ENCODE results near the gene POLR2E. TPM values are rescaled to one million over a fixed set of nuclear protein-coding genes. Genes with fewer than 3 reads are reported as not detected.

The POLR2E gene
- total and polyA plus RNA-seq, 2 of the 13 experiments (the other 11 are each of a cell fraction or from before 2014, with no cell fraction given) = 140 to 272 TPM

DNA sequence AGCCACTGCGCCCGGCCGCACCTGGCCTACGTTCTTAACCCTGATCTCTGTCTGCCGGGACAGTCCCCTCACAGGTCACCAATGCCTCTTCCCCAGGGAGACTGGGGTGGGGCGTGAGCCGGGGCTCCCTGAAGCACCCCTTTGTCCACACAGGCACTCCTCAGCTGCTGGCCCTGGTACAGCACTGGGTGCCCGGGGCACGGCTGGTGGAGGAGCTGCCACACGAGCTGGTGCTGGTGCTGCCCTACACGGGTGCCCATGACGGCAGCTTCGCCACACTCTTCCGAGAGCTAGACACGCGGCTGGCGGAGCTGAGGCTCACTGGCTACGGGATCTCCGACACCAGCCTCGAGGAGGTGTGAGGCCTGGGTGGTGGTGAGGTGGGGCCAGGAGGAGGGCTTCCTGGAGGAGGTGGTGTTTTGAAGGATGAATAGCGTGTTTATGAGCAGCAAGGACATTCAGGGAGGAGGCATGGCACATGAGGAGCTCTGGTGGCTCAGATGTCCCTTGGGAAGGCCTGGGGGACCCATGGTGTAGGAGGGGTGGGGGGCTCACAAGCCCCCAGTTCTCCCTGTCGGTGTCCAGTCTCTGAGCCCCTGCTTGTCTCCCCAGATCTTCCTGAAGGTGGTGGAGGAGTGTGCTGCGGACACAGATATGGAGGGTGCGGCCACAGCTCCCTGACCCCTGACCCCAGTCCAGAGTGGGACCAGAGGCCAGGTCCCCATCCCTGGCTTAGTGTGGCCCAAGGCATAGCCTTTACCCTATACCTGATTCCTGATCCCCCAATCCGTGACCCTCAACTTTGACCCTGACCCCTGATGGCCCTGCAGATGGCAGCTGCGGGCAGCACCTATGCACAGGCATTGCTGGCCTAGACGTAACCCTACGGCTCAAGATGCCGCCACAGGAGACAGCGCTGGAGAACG, 41.7 kb downstream of the POLR2E start:
- WGBS (ENCODE audit: low lambda C conversion rate) = 96% methylated on average over 28 of the region's 31 CpGs
- no peak overlapping the region for H3K4me3 ChIP-seq (replicated peaks in 1 of 3; ENCODE audit: insufficient read depth in 1 of 3, low read depth in 2 of 3, low read length in 3 of 3)
- peaks cover 24% of the 10 kb centered on the region for H3K4me1 ChIP-seq (ENCODE audit: insufficient read depth, low read length)
- H4K20me1 ChIP-seq (ENCODE audit: insufficient read depth, low read length) = no peaks in the 10 kb centered on the region
- ChIA-PET POLR2A (interaction anchor here (0.9 kb wide), 1 partner anchor 51 kb away, joined by 3 read pairs; the partner anchor contains the start of gene GPX4), CTCF (ENCODE audit: low intra/inter-chr PET ratio, low total read pairs) (no interaction called here)
- H3K9ac ChIP-seq (ENCODE audit: insufficient read depth, low read depth, low read length) = no peak overlapping the region
- no TSS peak for BruUV-seq (replicated peaks)
- in situ Hi-C loops (cut with HindIII; ENCODE audit: extremely low pct_ligation_motif_present, low pct_unique_long_range_greater_than_20kb) = no loop called here
- DNase-seq (ENCODE audit: low spot score) = no peak
- no peaks in the 10 kb centered on the region for H3K9me3 ChIP-seq (ENCODE audit: low read length)
- no peak overlapping the region for H3K27ac ChIP-seq (ENCODE audit: extremely low read length, insufficient read depth, low read length)
- TF ChIP-seq ZFP62 (CRISPR knock-in tag; IDR thresholded peaks at IDR 0.05) = no peak
- peak; percentile 57 for TF ChIP-seq ZFP36 (IDR thresholded peaks at IDR 0.05; ENCODE audit: borderline replicate concordance, low read depth, low read length, partially characterized antibody)
- TF ChIP-seq ZNF768 (CRISPR knock-in tag; IDR thresholded peaks at IDR 0.05) = 0 out of 2 replicates have a peak, but pooled peaks have one; percentile 16
- TF ChIP-seq ZFX (CRISPR knock-in tag; IDR thresholded peaks at IDR 0.05; ENCODE audit: low read depth) = 0 out of 2 replicates have a peak, but pooled peaks have one; percentile 16
- TF ChIP-seq, protein P1, sequence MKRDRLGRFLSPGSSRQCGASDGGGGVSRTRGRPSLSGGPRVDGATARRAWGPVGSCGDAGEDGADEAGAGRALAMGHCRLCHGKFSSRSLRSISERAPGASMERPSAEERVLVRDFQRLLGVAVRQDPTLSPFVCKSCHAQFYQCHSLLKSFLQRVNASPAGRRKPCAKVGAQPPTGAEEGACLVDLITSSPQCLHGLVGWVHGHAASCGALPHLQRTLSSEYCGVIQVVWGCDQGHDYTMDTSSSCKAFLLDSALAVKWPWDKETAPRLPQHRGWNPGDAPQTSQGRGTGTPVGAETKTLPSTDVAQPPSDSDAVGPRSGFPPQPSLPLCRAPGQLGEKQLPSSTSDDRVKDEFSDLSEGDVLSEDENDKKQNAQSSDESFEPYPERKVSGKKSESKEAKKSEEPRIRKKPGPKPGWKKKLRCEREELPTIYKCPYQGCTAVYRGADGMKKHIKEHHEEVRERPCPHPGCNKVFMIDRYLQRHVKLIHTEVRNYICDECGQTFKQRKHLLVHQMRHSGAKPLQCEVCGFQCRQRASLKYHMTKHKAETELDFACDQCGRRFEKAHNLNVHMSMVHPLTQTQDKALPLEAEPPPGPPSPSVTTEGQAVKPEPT (CRISPR knock-in tag; IDR thresholded peaks at IDR 0.05; ENCODE audit: low read depth) = no peak
- TF ChIP-seq, protein P2, sequence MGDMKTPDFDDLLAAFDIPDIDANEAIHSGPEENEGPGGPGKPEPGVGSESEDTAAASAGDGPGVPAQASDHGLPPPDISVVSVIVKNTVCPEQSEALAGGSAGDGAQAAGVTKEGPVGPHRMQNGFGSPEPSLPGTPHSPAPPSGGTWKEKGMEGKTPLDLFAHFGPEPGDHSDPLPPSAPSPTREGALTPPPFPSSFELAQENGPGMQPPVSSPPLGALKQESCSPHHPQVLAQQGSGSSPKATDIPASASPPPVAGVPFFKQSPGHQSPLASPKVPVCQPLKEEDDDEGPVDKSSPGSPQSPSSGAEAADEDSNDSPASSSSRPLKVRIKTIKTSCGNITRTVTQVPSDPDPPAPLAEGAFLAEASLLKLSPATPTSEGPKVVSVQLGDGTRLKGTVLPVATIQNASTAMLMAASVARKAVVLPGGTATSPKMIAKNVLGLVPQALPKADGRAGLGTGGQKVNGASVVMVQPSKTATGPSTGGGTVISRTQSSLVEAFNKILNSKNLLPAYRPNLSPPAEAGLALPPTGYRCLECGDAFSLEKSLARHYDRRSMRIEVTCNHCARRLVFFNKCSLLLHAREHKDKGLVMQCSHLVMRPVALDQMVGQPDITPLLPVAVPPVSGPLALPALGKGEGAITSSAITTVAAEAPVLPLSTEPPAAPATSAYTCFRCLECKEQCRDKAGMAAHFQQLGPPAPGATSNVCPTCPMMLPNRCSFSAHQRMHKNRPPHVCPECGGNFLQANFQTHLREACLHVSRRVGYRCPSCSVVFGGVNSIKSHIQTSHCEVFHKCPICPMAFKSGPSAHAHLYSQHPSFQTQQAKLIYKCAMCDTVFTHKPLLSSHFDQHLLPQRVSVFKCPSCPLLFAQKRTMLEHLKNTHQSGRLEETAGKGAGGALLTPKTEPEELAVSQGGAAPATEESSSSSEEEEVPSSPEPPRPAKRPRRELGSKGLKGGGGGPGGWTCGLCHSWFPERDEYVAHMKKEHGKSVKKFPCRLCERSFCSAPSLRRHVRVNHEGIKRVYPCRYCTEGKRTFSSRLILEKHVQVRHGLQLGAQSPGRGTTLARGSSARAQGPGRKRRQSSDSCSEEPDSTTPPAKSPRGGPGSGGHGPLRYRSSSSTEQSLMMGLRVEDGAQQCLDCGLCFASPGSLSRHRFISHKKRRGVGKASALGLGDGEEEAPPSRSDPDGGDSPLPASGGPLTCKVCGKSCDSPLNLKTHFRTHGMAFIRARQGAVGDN (CRISPR knock-in tag; IDR thresholded peaks at IDR 0.05) = 0 out of 2 replicates have a peak, but pooled peaks have one; percentile 20
- TF ChIP-seq, protein P3, sequence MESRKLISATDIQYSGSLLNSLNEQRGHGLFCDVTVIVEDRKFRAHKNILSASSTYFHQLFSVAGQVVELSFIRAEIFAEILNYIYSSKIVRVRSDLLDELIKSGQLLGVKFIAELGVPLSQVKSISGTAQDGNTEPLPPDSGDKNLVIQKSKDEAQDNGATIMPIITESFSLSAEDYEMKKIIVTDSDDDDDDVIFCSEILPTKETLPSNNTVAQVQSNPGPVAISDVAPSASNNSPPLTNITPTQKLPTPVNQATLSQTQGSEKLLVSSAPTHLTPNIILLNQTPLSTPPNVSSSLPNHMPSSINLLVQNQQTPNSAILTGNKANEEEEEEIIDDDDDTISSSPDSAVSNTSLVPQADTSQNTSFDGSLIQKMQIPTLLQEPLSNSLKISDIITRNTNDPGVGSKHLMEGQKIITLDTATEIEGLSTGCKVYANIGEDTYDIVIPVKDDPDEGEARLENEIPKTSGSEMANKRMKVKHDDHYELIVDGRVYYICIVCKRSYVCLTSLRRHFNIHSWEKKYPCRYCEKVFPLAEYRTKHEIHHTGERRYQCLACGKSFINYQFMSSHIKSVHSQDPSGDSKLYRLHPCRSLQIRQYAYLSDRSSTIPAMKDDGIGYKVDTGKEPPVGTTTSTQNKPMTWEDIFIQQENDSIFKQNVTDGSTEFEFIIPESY (CRISPR knock-in tag; IDR thresholded peaks at IDR 0.05) = peak; percentile 10; the same call in 1 of the 2 replicates
- H3K79me2 ChIP-seq (ENCODE audit: insufficient read depth, low read length) = no peaks in the 10 kb centered on the region
- no peak for FAIRE-seq
- no peak for ATAC-seq
- H3K36me3 ChIP-seq (replicated peaks in 1 of 2; ENCODE audit: control insufficient read depth in 1 of 2, insufficient read depth in 2 of 2, low read length in 2 of 2) = peaks cover 9 to 33% of the 10 kb centered on the region in 2 experiments; a peak in 4 of 5 replicates
- intact Hi-C loops (cut with micrococcal nuclease; ENCODE audit: unreplicated experiment) = loop anchor here (10.0 kb wide), 1 partner anchor 51 kb away; the partner anchor contains the start of gene GPX4
- H2AFZ ChIP-seq (ENCODE audit: low read length) = no peak overlapping the region
- H3K27me3 ChIP-seq (ENCODE audit: control insufficient read depth in 1 of 2, insufficient read depth in 2 of 2, low read length in 2 of 2) = no peaks in the 10 kb centered on the region
- no peak overlapping the region for H3K4me2 ChIP-seq (ENCODE audit: low read depth, low read length)
